GM19455 (cell line): ENCODE data around the gene EEF1AKMT1.

Experiments used
- ATAC-seq: cut with Tn5 transposase; IDR thresholded peaks from one replicate; pipeline ENCODE4 v1.9.1; 2021; ENCODE audit not compliant: unreplicated experiment

Gene EEF1AKMT1, protein sequence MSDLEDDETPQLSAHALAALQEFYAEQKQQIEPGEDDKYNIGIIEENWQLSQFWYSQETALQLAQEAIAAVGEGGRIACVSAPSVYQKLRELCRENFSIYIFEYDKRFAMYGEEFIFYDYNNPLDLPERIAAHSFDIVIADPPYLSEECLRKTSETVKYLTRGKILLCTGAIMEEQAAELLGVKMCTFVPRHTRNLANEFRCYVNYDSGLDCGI

GRCh38 chr13:20773194-20774080 is at the start of gene EEF1AKMT1:
TSS of gene EEF1AKMT1 (minus strand) at chr13:20773961. CDS start at chr13:20757598, 16,363 bp downstream.
- ATAC-seq: peak; percentile 91

- ATAC-seq: no peak
Observed at GRCh38 chr13:20823071-20823470, 49.3 kb upstream of the EEF1AKMT1 start.

- no peak for ATAC-seq
Observed at GRCh38 chr13:20822406-20822805, 48.6 kb upstream of the EEF1AKMT1 start.

DNA sequence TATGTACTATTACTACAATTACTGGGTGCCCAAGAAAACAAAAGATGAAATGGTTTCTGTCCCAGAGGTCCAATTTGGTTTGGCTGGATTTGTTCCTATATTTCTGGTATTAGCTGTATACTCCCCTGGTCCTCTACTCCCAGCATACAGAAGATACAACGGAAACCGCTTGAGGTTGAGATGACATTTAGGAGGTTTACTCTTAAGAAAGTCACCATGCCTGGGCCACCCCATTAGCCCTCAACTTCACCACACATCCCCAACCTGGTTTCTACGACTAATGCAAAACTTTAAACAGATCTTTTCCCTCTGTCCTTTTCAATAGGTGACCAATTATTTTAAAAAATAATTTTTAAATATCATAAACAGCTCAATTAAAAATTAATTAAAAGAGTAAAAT is 46.0 kb upstream of the EEF1AKMT1 start:
- ATAC-seq: no peak

GRCh38 chr13:20815464-20815863 is 41.7 kb upstream of the EEF1AKMT1 start:
- ATAC-seq: no peak

- no peak for ATAC-seq
Observed at GRCh38 chr13:20814224-20814910, 40.6 kb upstream of the EEF1AKMT1 start.

DNA sequence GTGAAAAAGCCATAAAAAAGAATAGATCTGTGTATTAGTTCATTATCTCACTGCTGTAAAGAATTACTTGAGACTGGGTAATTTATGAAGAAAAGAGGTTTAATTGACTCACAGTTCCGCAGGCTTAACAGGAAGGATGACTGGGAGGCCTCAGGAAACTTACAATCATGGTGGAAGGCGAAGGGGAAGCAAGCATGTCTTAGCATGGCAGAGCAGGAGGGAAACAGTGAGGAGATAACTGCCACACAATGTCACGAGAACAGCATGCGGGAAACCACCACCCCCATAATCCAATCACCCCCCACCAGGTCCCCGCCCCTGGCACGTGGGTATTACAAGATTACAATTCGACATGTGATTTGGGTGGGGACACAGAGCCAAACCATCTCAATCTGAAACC is 39.1 kb upstream of the EEF1AKMT1 start:
- ATAC-seq: no peak

DNA sequence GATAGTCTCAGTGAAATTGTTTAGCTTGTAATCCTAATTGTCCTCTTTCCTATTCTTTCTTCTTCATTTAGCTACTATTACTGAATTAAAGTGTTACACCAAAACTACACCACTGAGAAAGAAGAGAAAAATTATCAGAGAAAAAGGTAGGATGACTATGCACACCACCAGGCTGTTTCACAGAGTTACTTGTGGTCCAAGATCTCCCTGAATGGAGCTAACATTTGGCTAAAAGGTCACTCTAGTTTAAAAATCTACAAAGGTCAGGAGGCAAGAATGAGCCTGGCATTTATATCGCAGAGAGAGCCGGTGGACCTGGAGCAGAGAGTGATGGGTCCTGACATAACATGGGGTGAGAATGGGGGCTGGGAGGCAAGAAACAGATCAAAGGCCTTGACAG is 37.0 kb upstream of the EEF1AKMT1 start:
- ATAC-seq: no peak

- no peak for ATAC-seq
Observed at GRCh38 chr13:20808874-20809273, 35.1 kb upstream of the EEF1AKMT1 start.

DNA sequence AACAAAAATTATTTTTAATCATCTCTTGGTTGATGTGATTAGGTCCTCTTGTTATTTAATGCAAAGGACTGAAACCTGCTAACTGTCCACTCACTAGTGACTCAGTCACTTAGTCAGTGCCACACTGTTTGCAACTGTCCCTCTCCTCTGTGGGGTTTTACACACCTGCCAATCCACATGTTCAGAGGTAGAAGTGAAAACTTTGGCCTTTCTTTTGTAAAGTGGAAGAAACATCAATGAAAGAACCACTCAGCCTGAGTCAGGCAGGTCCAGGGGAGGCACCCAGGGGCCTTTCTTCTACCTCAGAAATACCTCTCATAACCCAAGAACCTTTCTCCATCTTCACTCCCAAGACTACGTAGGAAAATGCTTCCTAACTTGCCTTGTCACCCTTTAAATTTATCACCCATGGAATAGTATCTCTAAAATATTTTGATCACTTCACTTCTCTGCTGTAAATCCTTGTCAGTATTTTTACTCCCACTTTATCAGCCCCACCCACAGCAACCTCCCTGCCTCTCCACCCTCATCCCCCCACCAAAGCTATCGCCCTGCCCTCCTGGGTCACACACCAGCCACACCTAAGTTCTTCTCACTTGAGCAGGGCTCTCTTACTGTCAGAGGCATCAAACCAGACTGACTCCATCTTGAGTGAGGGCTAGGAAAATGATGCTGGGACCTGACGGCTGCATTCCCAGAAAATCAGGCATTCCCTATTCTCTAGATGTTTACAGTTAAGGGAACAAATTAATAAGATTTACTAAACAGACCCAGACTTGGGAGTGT is 29.6 kb upstream of the EEF1AKMT1 start:
- ATAC-seq: no peak

DNA sequence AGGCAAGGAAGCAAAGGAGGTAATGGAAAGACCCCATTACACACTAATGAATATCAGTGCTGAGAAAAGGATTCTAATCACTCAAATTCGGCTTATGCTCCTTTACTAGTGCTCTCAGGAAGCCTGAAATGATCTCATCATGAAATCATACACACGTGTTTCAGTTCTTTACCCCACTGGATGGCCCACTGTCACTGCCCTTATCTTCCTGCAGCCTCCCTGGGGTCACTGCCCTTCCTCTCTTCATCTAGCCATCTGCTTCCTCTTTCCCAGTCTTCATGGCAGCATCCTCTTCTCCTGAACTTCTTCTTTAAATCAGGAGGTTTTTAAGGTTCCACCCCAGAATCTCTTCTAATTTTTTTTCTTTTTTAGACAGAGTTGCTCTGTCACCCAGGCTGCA is 27.9 kb upstream of the EEF1AKMT1 start:
- ATAC-seq: no peak

- ATAC-seq: no peak
Observed at GRCh38 chr13:20799726-20800416, 26.1 kb upstream of the EEF1AKMT1 start.

- ATAC-seq: no peak
Observed at GRCh38 chr13:20798027-20798426, 24.3 kb upstream of the EEF1AKMT1 start.

DNA sequence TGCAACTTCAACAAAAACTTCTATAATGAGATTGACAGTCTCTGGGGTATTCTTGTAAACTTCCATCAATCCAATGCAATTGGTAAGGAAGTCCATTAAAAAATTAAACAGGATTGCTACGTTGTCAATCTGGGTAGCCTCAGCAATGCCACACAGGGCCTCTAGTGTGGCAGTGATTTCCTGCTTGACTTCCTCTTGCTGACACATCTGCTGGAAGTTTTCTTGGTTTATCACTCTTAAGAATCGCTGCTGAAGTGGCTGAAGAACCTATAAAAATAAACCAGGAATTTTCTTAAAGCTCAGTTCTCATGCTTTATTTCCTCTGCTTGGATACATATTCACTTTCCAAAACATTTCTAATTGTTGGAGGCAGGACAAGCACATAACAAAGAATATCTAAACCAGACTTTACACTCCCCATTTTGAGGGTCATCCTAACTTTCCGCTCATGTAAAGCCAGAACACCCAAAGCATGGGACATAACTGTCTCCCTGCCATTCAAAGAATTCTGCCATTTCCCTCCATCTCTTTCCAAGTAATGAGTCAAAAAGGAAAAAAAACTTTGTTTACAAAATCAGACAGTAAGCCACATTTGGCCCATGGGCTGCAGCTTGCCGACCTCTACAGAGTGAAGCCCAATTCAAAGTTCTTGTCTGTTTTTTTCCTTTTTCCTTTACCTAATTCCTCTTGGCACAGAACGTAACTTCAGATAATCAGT is 23.2 kb upstream of the EEF1AKMT1 start:
- no peak for ATAC-seq

- no peak for ATAC-seq
Observed at GRCh38 chr13:20789665-20790064, 15.9 kb upstream of the EEF1AKMT1 start.

DNA sequence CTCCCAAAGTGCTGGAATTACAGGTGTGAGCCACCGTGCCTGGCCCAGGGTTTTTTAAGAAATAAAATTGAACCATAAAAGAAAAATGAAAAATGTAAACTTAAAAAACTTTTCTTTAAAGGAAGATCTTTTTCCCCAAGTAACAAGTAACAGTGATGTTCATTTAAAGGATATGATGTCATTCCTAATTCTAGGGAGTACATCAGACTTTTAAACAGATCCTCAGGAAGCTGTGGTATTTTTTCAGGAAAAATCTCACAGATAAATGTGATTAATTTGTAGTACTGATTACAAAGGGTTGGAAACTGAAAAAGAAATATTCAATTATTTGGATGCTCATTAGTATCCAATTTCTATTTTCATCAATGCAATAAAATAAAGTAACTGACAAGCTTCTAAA is 14.6 kb upstream of the EEF1AKMT1 start:
- ATAC-seq: no peak

DNA sequence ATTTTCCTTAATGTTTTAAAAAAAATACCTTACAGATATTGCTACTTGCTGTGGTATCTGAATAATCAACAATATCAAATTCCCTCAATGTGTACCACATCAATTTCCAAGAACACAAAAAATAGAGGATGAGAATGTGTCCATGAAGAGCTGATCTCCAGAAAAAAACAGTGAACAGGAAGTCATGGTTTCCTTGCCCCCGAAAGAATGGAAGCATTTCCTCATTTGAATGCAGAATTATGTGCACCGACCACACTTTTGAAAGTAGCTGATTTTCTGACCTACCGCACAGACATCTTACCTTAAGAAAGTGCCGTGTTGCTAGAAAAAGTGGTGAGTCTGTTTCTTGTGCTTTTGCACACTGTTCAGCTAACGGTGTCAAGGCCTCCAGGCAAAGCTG is 13.4 kb upstream of the EEF1AKMT1 start:
- ATAC-seq: no peak

- peak; percentile 73 for ATAC-seq
Observed at GRCh38 chr13:20782116-20782708, 8.5 kb upstream of the EEF1AKMT1 start.

- no peak for ATAC-seq
Observed at GRCh38 chr13:20780317-20780716, 6.6 kb upstream of the EEF1AKMT1 start.
